CD4-positive, alpha-beta T cell treated with Interleukin-15 for 1 hour (primary cell): Measurements from ENCODE around the gene G6PC1.
A peak's percentile ranks its signal among the peaks of the same experiment; 100 is the strongest.
"Not testable (repeated sequence)": the region's sequence is repeated elsewhere in the genome, so short reads cannot be mapped to it uniquely, and the experiment has no call there.

Experiments used
- DNase-seq: peaks from one replicate; pipeline ENCODE4 v3.0.0-alpha.2; 2020

Gene G6PC1

GRCh38 chr17:42904110-42904469, 3.5 kb downstream of the G6PC1 start:
- no peak for DNase-seq

GRCh38 chr17:42906772-42907446, 6.3 kb downstream of the G6PC1 start:
- no peak for DNase-seq

GRCh38 chr17:42908872-42909700, 8.5 kb downstream of the G6PC1 start:
- no peak for DNase-seq

- no peak for DNase-seq
Observed at GRCh38 chr17:42913522-42913921, 12.9 kb downstream of the G6PC1 start.

- no peak for DNase-seq
Observed at GRCh38 chr17:42913981-42914617, 13.5 kb downstream of the G6PC1 start.

- not testable (repeated sequence) for DNase-seq
Observed at GRCh38 chr17:42915288-42915687, 14.7 kb downstream of the G6PC1 start.

- not testable (repeated sequence) for DNase-seq
Observed at GRCh38 chr17:42916388-42917235, 16.0 kb downstream of the G6PC1 start.

GRCh38 chr17:42917236-42917603, 16.6 kb downstream of the G6PC1 start:
- DNase-seq = no peak

GRCh38 chr17:42918902-42919521, 18.4 kb downstream of the G6PC1 start:
- DNase-seq = no peak

- not testable (repeated sequence) for DNase-seq
Observed at GRCh38 chr17:42919522-42920077, 19.0 kb downstream of the G6PC1 start.

- no peak for DNase-seq
Observed at GRCh38 chr17:42920106-42920900, 19.7 kb downstream of the G6PC1 start.

- no peak for DNase-seq
Observed at GRCh38 chr17:42920922-42921321, 20.3 kb downstream of the G6PC1 start.

GRCh38 chr17:42922294-42922693, 21.7 kb downstream of the G6PC1 start:
- no peak for DNase-seq

- DNase-seq = not testable (repeated sequence)
Observed at GRCh38 chr17:42923472-42923871, 22.9 kb downstream of the G6PC1 start.

GRCh38 chr17:42924891-42925290, 24.3 kb downstream of the G6PC1 start:
- DNase-seq = no peak

GRCh38 chr17:42928714-42929496, 28.3 kb downstream of the G6PC1 start:
- DNase-seq = peak; percentile 67

- no peak for DNase-seq
Observed at GRCh38 chr17:42929497-42929844, 28.9 kb downstream of the G6PC1 start.

- peak; percentile 24 for DNase-seq
Observed at GRCh38 chr17:42937712-42938596, 37.4 kb downstream of the G6PC1 start.

GRCh38 chr17:42944211-42944610, 43.6 kb downstream of the G6PC1 start:
- DNase-seq = no peak

GRCh38 chr17:42946812-42947211, 46.2 kb downstream of the G6PC1 start:
- DNase-seq = no peak
